A673 (cell line): ENCODE measurements around the gene ZNF335.

Source experiments
- EZH2 ChIP-seq: fragments of 200-600 bp; sonication (generic); IDR thresholded peaks from 2 replicates; pipeline ENCODE4 v1.6.1; 2017; ENCODE audit warnings: borderline replicate concordance, low read depth, mild to moderate bottlenecking, mixed read lengths, antibody characterized with exemption, low read length; ENCODE audit not compliant: poor library complexity, severe bottlenecking
- TF ChIP-seq, protein P1 (sequence below): fragments of 300-800, 200-600 bp; sonication (generic); conservative IDR thresholded peaks from 2 replicates; pipeline ENCODE4 v1.5.1; 2017; ENCODE audit warnings: low read depth, mild to moderate bottlenecking, antibody characterized with exemption, low read length, moderate library complexity, mixed read lengths

DNA sequence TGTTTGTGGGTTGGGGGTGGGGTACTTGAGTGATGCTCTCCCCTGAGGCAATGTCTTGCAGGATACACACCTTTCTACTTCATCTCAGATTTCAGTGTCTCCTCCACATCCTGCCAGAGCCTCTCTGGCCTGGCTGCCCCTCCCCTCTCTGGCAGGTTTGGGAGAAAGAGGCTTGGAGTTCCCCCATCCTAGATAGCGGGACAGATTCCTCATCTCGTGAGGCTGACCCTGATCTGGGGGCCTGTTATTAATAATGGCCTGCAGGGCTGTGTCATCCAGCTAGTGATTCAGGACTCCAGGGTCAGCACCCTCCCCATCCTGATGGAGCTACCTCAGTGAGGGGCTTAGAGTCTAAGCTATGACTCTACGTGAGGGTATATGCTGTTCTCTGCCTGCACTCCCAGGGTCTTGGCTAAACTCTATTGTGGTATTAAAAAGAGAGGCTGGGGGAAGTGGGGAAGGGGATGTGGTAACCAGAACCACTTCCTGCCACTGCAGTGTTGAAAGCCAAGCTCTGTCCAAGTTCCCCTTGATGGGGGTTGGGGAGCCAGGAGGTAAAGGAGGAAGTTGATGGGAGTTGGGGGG is 33.0 kb upstream of the ZNF335 start:
- no peak for TF ChIP-seq EZH2
- TF ChIP-seq, protein P1, sequence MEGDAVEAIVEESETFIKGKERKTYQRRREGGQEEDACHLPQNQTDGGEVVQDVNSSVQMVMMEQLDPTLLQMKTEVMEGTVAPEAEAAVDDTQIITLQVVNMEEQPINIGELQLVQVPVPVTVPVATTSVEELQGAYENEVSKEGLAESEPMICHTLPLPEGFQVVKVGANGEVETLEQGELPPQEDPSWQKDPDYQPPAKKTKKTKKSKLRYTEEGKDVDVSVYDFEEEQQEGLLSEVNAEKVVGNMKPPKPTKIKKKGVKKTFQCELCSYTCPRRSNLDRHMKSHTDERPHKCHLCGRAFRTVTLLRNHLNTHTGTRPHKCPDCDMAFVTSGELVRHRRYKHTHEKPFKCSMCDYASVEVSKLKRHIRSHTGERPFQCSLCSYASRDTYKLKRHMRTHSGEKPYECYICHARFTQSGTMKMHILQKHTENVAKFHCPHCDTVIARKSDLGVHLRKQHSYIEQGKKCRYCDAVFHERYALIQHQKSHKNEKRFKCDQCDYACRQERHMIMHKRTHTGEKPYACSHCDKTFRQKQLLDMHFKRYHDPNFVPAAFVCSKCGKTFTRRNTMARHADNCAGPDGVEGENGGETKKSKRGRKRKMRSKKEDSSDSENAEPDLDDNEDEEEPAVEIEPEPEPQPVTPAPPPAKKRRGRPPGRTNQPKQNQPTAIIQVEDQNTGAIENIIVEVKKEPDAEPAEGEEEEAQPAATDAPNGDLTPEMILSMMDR: no peak
